A549 (cell line): Measurements from ENCODE around the gene NUP42. TPM values are rescaled to one million over a fixed set of nuclear protein-coding genes. Genes with fewer than 3 reads are reported as not detected.

Experiments
- ATAC-seq, 2 experiments: fragments of 200-7000 bp in 1 of 2; fragments of >200 bp in 1 of 2; cut with Nextera tagmentation in 1 of 2; cut with Tn5 transposase in 1 of 2; 3 replicates each; pipeline versions ENCODE4 v1.8.0 to v1.9.1; 2018 to 2020; ENCODE audit warnings: mild to moderate bottlenecking in 1 of 2, moderate library complexity in 1 of 2
- CTCF ChIA-PET: fragments of 300-600 bp; sonication (Branson Sonifier 250); formaldehyde crosslinking; extraction: SDS; loops from one replicate; lab custom pipeline; 2021; ENCODE audit warnings: antibody characterized with exemption, inconsistent platforms; lab: Yijun Ruan, JAX
- POLR2A ChIA-PET: fragments of 350-600 bp; formaldehyde crosslinking; extraction: SDS; loops from one replicate; lab custom pipeline; 2021; ENCODE audit warnings: antibody characterized with exemption, inconsistent platforms; lab: Yijun Ruan, JAX
- DNase-seq, 2 experiments: peaks; one replicate each; pipeline versions ENCODE4 v3.0.0 to v3.0.0-alpha.2; 2011 to 2016; ENCODE audit warnings: low read depth in 1 of 2, low spot score in 1 of 2
- FAIRE-seq: peaks from 2 replicates; lab custom pipeline; 2011; peaks lifted over from hg19 to GRCh38; lab: Jason Lieb, UNC
- H3K27ac ChIP-seq, 2 experiments: fragments of >200 bp; sonication (Bioruptor Twin); formaldehyde crosslinking; 3 replicates each; pipeline ENCODE4 v1.5.1; 2016 to 2017
- H3K4me1 ChIP-seq: fragments of >200 bp; sonication (Bioruptor Twin); formaldehyde crosslinking; 3 replicates; pipeline ENCODE4 v1.6.1; 2016
- H3K4me2 ChIP-seq: fragments of >200 bp; sonication (Bioruptor Twin); formaldehyde crosslinking; 3 replicates; pipeline ENCODE4 v1.6.1; 2016
- H3K4me3 ChIP-seq: fragments of >200 bp; sonication (Bioruptor Twin); formaldehyde crosslinking; 3 replicates; pipeline ENCODE4 v1.5.1; 2016
- H3K9me3 ChIP-seq: fragments of >200 bp; sonication (Bioruptor Twin); formaldehyde crosslinking; 3 replicates; pipeline ENCODE4 v1.6.1; 2016
- BHLHE40 ChIP-seq: IDR thresholded peaks from 2 replicates; pipeline ENCODE4 v1.6.1; 2012; ENCODE audit warnings: low read depth, low read length, inconsistent platforms
- CBX2 ChIP-seq: fragments of 200-600 bp; sonication (generic); IDR thresholded peaks from 2 replicates; pipeline ENCODE4 v1.6.1; 2016; ENCODE audit warnings: low read depth, mild to moderate bottlenecking, borderline replicate concordance
- CEBPB ChIP-seq, 2 experiments: fragments of >200 bp in 1 of 2; sonication (Bioruptor Twin) in 1 of 2; formaldehyde crosslinking in 1 of 2; IDR thresholded peaks; 2 replicates each; pipeline ENCODE4 v1.6.1; 2012 to 2016
- CHD2 ChIP-seq: fragments of 150-350 bp; IDR thresholded peaks from 2 replicates; pipeline ENCODE4 v1.6.1; 2014; ENCODE audit warnings: low read length; ENCODE audit not compliant: partially characterized antibody
- EHMT2 ChIP-seq: fragments of 200-600 bp; sonication (generic); IDR thresholded peaks from 2 replicates; pipeline ENCODE4 v1.6.1; 2016; ENCODE audit warnings: antibody characterized with exemption, low read depth, mild to moderate bottlenecking, moderate library complexity
- ELK1 ChIP-seq: fragments of 150-350 bp; IDR thresholded peaks from 2 replicates; pipeline ENCODE4 v1.6.1; 2014; ENCODE audit warnings: low read depth, mild to moderate bottlenecking, low read length
- FOSB ChIP-seq: fragments of 250-450 bp; sonication (Bioruptor Pico); IDR thresholded peaks from 2 replicates; pipeline ENCODE4 v1.5.0; 2020; ENCODE audit warnings: mild to moderate bottlenecking, moderate library complexity
- HDAC2 ChIP-seq: fragments of 200-600 bp; sonication (generic); IDR thresholded peaks from 2 replicates; pipeline ENCODE4 v1.6.1; 2016
- HES2 ChIP-seq: fragments of >200 bp; sonication (Bioruptor Twin); formaldehyde crosslinking; IDR thresholded peaks from 2 replicates; pipeline ENCODE4 v1.6.1; 2016
- HOXA7 ChIP-seq: fragments of 250-450 bp; sonication (Bioruptor Pico); IDR thresholded peaks from 2 replicates; pipeline ENCODE4 v1.5.0; 2020; ENCODE audit warnings: mild to moderate bottlenecking, moderate library complexity
- HOXB5 ChIP-seq: fragments of 250-450 bp; sonication (Bioruptor Pico); IDR thresholded peaks from 2 replicates; pipeline ENCODE4 v1.5.0; 2020; ENCODE audit warnings: mild to moderate bottlenecking, moderate library complexity
- JUN ChIP-seq, 2 experiments: fragments of >200 bp; sonication (Bioruptor Twin); formaldehyde crosslinking; IDR thresholded peaks; 2 replicates in 1 of 2; 3 replicates in 1 of 2; pipeline ENCODE4 v1.6.1; 2016 to 2017
- KDM1A ChIP-seq: fragments of 200-600 bp; sonication (generic); IDR thresholded peaks from 2 replicates; pipeline ENCODE4 v1.6.1; 2016; ENCODE audit warnings: low read depth, mild to moderate bottlenecking
- KDM5A ChIP-seq: fragments of 200-600 bp; sonication (generic); IDR thresholded peaks from 2 replicates; pipeline ENCODE4 v1.6.1; 2016; ENCODE audit warnings: antibody characterized with exemption, mild to moderate bottlenecking
- MAFK ChIP-seq: fragments of 450-650 bp; IDR thresholded peaks from 2 replicates; pipeline ENCODE4 v1.6.1; 2014; ENCODE audit not compliant: partially characterized antibody
- MAZ ChIP-seq: fragments of 150-350 bp; IDR thresholded peaks from 2 replicates; pipeline ENCODE4 v1.6.1; 2014; ENCODE audit warnings: antibody characterized with exemption, low read depth, low read length, borderline replicate concordance
- MYC ChIP-seq: IDR thresholded peaks from 2 replicates; pipeline ENCODE4 v1.6.1; 2012; ENCODE audit warnings: mild to moderate bottlenecking, inconsistent platforms, low read length, improper control_type of control experiment, borderline replicate concordance
- NFE2L2 ChIP-seq: fragments of 150-350 bp; conservative IDR thresholded peaks from 2 replicates; pipeline ENCODE4 v1.6.1; 2014; ENCODE audit warnings: low read length
- NPAS2 ChIP-seq: fragments of 250-450 bp; sonication (Bioruptor Pico); IDR thresholded peaks from 2 replicates; pipeline ENCODE4 v1.8.0; 2022; ENCODE audit warnings: mild to moderate bottlenecking, moderate library complexity, borderline replicate concordance
- NR3C1 ChIP-seq: fragments of >200 bp; sonication (Bioruptor Twin); formaldehyde crosslinking; IDR thresholded peaks from 3 replicates; pipeline ENCODE4 v1.6.1; 2017
- PHF8 ChIP-seq: fragments of 200-600 bp; sonication (generic); IDR thresholded peaks from 2 replicates; pipeline ENCODE4 v1.6.1; 2016; ENCODE audit warnings: low read depth, mild to moderate bottlenecking, antibody characterized with exemption, moderate library complexity, borderline replicate concordance
- POLR2A ChIP-seq: IDR thresholded peaks from 2 replicates; pipeline ENCODE4 v1.6.1; 2012; ENCODE audit warnings: mild to moderate bottlenecking, low read length
- POLR2AphosphoS2 ChIP-seq: conservative IDR thresholded peaks from 2 replicates; pipeline ENCODE4 v1.6.1; 2012; ENCODE audit warnings: low read length, improper control_type of control experiment, inconsistent platforms
- RAD21 ChIP-seq, 2 experiments: fragments of >200 bp in 1 of 2; sonication (Bioruptor Twin) in 1 of 2; formaldehyde crosslinking in 1 of 2; IDR thresholded peaks in 1 of 2; conservative IDR thresholded peaks in 1 of 2; 2 replicates in 1 of 2; 3 replicates in 1 of 2; pipeline ENCODE4 v1.6.1; 2012 to 2018; ENCODE audit warnings: inconsistent platforms in 1 of 2
- RARB ChIP-seq: fragments of 250-450 bp; sonication (Bioruptor Pico); IDR thresholded peaks from 2 replicates; pipeline ENCODE4 v1.8.0; 2021; ENCODE audit warnings: mild to moderate bottlenecking, moderate library complexity
- SREBF2 ChIP-seq: fragments of 450-650 bp; IDR thresholded peaks from 2 replicates; pipeline ENCODE4 v1.6.1; 2014; ENCODE audit warnings: mild to moderate bottlenecking, moderate library complexity
- ZFP36 ChIP-seq: fragments of 450-650 bp; IDR thresholded peaks from 2 replicates; pipeline ENCODE4 v1.6.1; 2014; ENCODE audit warnings: borderline replicate concordance; ENCODE audit not compliant: partially characterized antibody
- ZNF302 ChIP-seq: fragments of 250-450 bp; sonication (Bioruptor Pico); IDR thresholded peaks from 2 replicates; pipeline ENCODE4 v1.9.0; 2021; ENCODE audit warnings: inconsistent platforms, mild to moderate bottlenecking, moderate library complexity
- ZSCAN20 ChIP-seq: fragments of 250-450 bp; sonication (Bioruptor Pico); IDR thresholded peaks from 2 replicates; pipeline ENCODE4 v1.8.0; 2022; ENCODE audit warnings: mild to moderate bottlenecking, moderate library complexity
- WGBS: methylation state at CpG from one replicate; pipeline ENCODE4 v1.1.6; 2017; ENCODE audit errors: missing lambda C conversion rate; 5-methylcytosine and 5-hydroxymethylcytosine counted together
- polyA plus RNA-seq, 4 experiments: library from polyadenylated mRNA; depleted of rRNA in 3 of 4; stranded (reverse); fragments of >200 nt; fragmentation: RNase III in 1 of 4; extraction: RNeasy Plus Mini Kit Qiagen cat#74134 plus additional on column Dnase treatment in 1 of 4; gene quantifications; 2 replicates in 3 of 4; 3 replicates in 1 of 4; pipeline ENCODE4 v1.2.3, GENCODE V29; 2011 to 2017
- TF ChIP-seq, protein P1 (sequence below): fragments of >200 bp; sonication (Bioruptor Twin); formaldehyde crosslinking; IDR thresholded peaks from 3 replicates; pipeline ENCODE4 v1.6.1; 2016
- TF ChIP-seq, protein P2 (sequence below): IDR thresholded peaks from 2 replicates; pipeline ENCODE4 v1.6.1; 2012; ENCODE audit warnings: low read depth, borderline replicate concordance

NUP42 gene
- polyA plus RNA-seq, 2 of the 4 experiments (the other 2 are of a cell fraction) = 26.5 to 27.7 TPM

GRCh38 chr7:23214938-23215337 lies 33.1 kb downstream of the NUP42 start:
- ATAC-seq (no peak), DNase-seq (no peak), FAIRE-seq (no peak)
- Histone ChIP-seq H3K27ac (no peak overlapping the region), H3K4me2 (no peak overlapping the region), H3K4me3 (no peak overlapping the region), H3K9me3 (no peaks in the 10 kb centered on the region), H3K4me1 (no peaks in the 10 kb centered on the region)
- POLR2A ChIA-PET = no interaction called here
- CTCF ChIA-PET = interaction anchor here (1.1 kb wide), 1 partner anchor 46 kb away, joined by 3 read pairs; no protein-coding TSS in a partner anchor
- WGBS = 83% methylated on average over 6 of the region's 6 CpGs
- TF ChIP-seq JUN (IDR thresholded peaks at IDR 0.05) = no peak

DNA sequence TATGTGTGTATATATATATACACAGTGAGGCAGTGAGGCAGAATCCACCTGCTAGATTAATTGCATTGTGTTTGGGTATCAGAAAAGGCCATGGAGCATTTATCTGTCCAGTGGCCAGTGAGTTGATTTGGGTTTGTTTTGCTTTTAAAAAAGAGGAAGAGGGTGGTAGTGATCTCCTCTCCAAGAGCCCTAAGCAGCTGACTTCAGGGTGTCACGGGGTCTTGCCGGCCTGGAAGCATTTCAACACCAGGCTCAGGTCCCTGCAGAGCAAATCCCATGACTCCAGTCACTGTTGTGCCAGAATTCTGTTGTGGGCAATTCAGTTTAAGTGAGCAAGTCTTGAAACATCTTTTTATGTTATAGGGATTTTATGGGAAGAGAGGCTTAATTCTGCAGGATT lies 34.2 kb downstream of the NUP42 start:
- no peaks in the 10 kb centered on the region for H3K4me1 ChIP-seq
- no peak for DNase-seq
- no peak overlapping the region for H3K27ac ChIP-seq
- H3K9me3 ChIP-seq = no peaks in the 10 kb centered on the region
- ATAC-seq = no peak
- ChIA-PET CTCF (no interaction called here), POLR2A (no interaction called here)
- no peak for FAIRE-seq
- H3K4me3 ChIP-seq = no peak overlapping the region
- TF ChIP-seq PHF8 (no peak), BHLHE40 (no peak), POLR2AphosphoS2 (no peak), CHD2 (no peak), CEBPB (IDR thresholded peaks at IDR 0.05) (no peak), NPAS2 (CRISPR knock-in tag) (no peak), NR3C1 (no peak), MYC (no peak), KDM5A (no peak), CBX2 (no peak), ZSCAN20 (CRISPR knock-in tag) (no peak), HDAC2 (no peak), MAZ (no peak), RARB (CRISPR knock-in tag) (no peak), RAD21 (conservative IDR thresholded peaks at IDR 0.05 in 1 of 2, IDR thresholded peaks at IDR 0.05 in 1 of 2) (no peak), ZFP36 (no peak), HES2 (no peak), MAFK (no peak)
- TF ChIP-seq, protein P1, sequence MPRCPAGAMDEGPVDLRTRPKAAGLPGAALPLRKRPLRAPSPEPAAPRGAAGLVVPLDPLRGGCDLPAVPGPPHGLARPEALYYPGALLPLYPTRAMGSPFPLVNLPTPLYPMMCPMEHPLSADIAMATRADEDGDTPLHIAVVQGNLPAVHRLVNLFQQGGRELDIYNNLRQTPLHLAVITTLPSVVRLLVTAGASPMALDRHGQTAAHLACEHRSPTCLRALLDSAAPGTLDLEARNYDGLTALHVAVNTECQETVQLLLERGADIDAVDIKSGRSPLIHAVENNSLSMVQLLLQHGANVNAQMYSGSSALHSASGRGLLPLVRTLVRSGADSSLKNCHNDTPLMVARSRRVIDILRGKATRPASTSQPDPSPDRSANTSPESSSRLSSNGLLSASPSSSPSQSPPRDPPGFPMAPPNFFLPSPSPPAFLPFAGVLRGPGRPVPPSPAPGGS = no peak
- no peak overlapping the region for H3K4me2 ChIP-seq
- 65% methylated on average over 2 of the region's 2 CpGs for WGBS

DNA sequence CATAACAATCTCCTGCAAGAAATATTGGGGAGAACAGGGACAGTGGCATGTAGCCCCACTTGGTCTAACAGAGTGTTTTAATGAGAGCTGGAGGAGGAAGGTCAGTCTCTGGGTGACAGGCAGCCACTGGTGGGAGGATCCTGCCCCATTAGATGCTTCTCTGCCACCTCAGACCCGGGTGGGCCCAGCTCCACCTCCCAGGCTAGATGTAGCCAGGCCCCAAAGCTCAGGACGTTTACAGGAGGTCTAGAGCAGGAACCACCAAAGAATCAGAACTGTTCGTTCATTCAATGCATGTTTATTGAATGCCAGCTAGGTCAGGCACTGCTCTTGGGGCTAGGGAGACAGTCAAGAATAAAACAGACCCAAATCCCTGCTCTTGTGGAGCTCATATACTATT lies 36.3 kb downstream of the NUP42 start:
- no peaks in the 10 kb centered on the region for H3K9me3 ChIP-seq
- no peak overlapping the region for H3K4me2 ChIP-seq
- no peaks in the 10 kb centered on the region for H3K4me1 ChIP-seq
- H3K27ac ChIP-seq = no peak overlapping the region
- POLR2A ChIA-PET = no interaction called here
- ATAC-seq (no peak), FAIRE-seq (no peak), DNase-seq (no peak)
- CTCF ChIA-PET = interaction anchor here (0.8 kb wide), 1 partner anchor 44 kb away, joined by 3 read pairs; no protein-coding TSS in a partner anchor
- no peak overlapping the region for H3K4me3 ChIP-seq
- 17% methylated on average over 3 of the region's 3 CpGs for WGBS
- TF ChIP-seq, protein P1 = no peak
- no peak for TF ChIP-seq KDM1A
- TF ChIP-seq HOXB5 (CRISPR knock-in tag) = no peak
- no peak for TF ChIP-seq RARB (CRISPR knock-in tag)
- TF ChIP-seq CBX2 = no peak
- TF ChIP-seq ELK1 = no peak
- no peak for TF ChIP-seq ZNF302 (CRISPR knock-in tag)
- no peak for TF ChIP-seq KDM5A
- TF ChIP-seq SREBF2 = no peak
- TF ChIP-seq, protein P2, sequence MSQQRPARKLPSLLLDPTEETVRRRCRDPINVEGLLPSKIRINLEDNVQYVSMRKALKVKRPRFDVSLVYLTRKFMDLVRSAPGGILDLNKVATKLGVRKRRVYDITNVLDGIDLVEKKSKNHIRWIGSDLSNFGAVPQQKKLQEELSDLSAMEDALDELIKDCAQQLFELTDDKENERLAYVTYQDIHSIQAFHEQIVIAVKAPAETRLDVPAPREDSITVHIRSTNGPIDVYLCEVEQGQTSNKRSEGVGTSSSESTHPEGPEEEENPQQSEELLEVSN = no peak
- no peak for TF ChIP-seq FOSB
- no peak for TF ChIP-seq EHMT2
- TF ChIP-seq POLR2A = no peak
- TF ChIP-seq HOXA7 (CRISPR knock-in tag) = no peak
- TF ChIP-seq NR3C1 = no peak
- TF ChIP-seq ZSCAN20 (CRISPR knock-in tag) = no peak
- TF ChIP-seq JUN (IDR thresholded peaks at IDR 0.05) = no peak
- TF ChIP-seq NFE2L2 = no peak
